Measurements from ENCODE around the gene TMEM60.

DNA sequence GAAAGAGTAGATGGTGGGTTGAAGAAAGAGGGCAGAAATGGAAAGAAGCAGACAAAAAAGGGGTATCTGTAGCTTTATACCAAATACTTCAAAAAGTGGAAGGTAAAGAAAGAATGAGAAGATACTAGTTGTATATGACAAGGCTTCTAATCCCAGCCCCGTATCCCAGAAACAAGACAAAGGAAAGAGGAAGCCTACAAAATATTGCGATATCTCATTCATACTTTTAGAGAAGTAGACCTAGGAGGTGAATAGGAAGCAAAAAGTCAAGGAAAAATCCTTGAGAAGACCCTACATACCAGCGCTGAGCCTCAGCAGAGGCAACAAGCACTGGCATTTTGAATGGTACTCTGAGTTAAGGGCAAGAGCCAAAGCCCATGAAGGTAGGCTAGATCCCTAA is 26.9 kb upstream of the TMEM60 start:
- TF ChIP-seq, protein P1, sequence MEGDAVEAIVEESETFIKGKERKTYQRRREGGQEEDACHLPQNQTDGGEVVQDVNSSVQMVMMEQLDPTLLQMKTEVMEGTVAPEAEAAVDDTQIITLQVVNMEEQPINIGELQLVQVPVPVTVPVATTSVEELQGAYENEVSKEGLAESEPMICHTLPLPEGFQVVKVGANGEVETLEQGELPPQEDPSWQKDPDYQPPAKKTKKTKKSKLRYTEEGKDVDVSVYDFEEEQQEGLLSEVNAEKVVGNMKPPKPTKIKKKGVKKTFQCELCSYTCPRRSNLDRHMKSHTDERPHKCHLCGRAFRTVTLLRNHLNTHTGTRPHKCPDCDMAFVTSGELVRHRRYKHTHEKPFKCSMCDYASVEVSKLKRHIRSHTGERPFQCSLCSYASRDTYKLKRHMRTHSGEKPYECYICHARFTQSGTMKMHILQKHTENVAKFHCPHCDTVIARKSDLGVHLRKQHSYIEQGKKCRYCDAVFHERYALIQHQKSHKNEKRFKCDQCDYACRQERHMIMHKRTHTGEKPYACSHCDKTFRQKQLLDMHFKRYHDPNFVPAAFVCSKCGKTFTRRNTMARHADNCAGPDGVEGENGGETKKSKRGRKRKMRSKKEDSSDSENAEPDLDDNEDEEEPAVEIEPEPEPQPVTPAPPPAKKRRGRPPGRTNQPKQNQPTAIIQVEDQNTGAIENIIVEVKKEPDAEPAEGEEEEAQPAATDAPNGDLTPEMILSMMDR (IDR thresholded peaks at IDR 0.05): no peak
- TF ChIP-seq POLR2A (IDR thresholded peaks at IDR 0.05): no peak
